ENCODE measurements around the gene C1orf232.
A peak's percentile ranks its signal among the peaks of the same experiment; 100 is the strongest.

Gene C1orf232

DNA sequence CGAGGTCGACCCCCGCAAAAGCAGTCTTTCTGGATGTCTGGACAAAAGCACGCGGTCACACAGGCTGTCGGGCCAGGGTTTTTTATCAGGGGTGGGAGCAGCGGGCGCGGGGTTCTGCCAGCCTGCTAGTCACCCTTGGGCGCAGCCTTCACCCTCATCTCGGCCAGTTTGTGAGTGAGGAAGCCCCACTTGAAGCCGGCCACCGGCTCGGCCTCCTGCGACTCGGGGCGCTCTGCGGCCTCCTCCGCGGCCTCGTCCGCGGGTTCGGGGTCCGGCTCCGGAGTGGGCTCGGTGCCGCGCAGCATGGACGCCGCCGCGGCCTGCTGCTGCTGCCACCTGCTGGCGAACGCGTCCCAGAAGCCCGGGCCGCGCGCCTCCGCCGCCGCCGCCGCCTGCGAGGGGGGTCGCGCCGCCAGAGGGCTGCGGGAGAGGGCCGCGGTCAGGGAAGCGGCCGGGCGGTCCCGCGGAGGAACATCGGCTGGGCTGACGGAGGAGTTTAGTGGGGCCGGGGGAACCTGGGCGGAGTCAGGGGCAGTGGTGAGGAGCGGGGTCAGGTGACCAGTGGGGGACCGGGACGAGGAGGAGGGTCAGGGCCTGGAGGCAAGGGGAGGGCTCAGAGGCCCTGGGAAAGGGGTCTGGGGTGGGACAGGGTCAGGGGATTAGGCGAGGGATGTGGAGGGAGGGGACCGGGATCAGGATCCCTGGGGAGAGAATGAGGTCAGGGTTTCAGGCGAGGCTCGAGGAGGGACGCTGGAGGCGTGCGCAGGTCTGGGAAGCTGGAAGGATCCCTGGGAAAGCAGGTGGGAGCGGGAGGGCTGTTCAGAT, 4.5 kb downstream of the C1orf232 start:
- peak overlapping the region; percentile 26 to 52 for H3K27ac ChIP-seq
- no peaks in the 10 kb centered on the region for H3K36me3 ChIP-seq
- TF ChIP-seq, protein P1, sequence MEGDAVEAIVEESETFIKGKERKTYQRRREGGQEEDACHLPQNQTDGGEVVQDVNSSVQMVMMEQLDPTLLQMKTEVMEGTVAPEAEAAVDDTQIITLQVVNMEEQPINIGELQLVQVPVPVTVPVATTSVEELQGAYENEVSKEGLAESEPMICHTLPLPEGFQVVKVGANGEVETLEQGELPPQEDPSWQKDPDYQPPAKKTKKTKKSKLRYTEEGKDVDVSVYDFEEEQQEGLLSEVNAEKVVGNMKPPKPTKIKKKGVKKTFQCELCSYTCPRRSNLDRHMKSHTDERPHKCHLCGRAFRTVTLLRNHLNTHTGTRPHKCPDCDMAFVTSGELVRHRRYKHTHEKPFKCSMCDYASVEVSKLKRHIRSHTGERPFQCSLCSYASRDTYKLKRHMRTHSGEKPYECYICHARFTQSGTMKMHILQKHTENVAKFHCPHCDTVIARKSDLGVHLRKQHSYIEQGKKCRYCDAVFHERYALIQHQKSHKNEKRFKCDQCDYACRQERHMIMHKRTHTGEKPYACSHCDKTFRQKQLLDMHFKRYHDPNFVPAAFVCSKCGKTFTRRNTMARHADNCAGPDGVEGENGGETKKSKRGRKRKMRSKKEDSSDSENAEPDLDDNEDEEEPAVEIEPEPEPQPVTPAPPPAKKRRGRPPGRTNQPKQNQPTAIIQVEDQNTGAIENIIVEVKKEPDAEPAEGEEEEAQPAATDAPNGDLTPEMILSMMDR (IDR thresholded peaks at IDR 0.05) = peak; percentile 49 to 70
- DNase-seq = no peak
- peaks cover 0 to 10% of the 10 kb centered on the region in 2 donors for H3K27me3 ChIP-seq
- peaks cover 0 to 28% (median 21%) of the 10 kb centered on the region in 4 donors for H3K4me1 ChIP-seq
- no peaks in the 10 kb centered on the region for H3K9me3 ChIP-seq
- peak overlapping the region; percentile 44 to 59 for H3K4me3 ChIP-seq
- intact Hi-C loops (cut with DNase I; ENCODE audit: low total_unique reads) = loop anchor here (5.0 kb wide), 1 partner anchor 52 kb away; the partner anchor contains the start of gene PDIK1L

DNA sequence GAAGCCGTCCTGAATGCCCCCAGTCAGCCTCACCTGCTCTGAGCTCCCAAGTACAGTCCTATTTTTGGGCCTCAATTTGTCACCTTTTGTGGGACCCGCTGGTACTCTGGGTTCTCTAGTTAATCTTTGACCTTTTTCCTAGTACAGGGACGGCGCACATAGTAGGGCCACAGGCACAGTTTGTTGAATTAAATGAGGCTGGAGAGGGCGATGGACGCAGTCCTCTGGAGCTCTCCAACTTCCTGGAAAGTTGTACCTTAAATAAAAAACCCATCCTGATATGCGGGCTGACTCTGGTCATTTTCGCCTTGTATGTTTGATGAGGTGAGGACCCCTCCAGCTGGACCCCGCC, 5.1 kb downstream of the C1orf232 start:
- TF ChIP-seq, protein P1 (IDR thresholded peaks at IDR 0.05) = no peak
- Histone ChIP-seq H3K27me3 (peaks cover 0 to 14% of the 10 kb centered on the region in 2 donors), H3K4me1 (peaks cover 0 to 28% (median 20%) of the 10 kb centered on the region in 4 donors), H3K4me3 (peak overlapping the region; percentile 44 to 59), H3K27ac (no peak overlapping the region), H3K9me3 (no peaks in the 10 kb centered on the region), H3K36me3 (no peaks in the 10 kb centered on the region)
- DNase-seq = no peak
- intact Hi-C loops (cut with DNase I; ENCODE audit: low total_unique reads) = loop anchor here (5.0 kb wide), 1 partner anchor 51 kb away; the partner anchor contains the start of gene PDIK1L

DNA sequence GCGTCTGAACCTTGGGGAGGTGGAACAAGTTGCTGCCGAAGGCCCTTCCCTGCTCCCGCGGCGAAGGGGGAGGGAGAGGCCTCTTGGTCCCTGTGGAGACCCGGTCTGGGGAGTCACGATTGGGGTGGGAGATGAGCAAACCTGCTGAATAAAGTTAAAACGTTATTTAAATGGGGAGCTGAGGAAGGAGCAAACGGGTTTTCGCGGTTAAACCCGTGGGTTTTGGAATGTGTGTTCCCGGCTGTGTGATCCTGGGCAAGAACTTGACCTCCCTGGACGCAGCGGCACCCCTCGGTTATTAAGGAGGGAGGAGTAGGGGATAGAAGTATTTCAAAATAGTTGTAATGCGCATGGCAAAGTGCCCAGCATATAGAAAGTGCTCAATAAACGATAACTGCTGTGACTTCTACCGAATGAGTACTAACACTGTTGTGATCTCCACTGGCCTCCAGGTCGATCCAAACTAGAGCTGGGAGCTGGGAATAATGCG, 6.5 kb downstream of the C1orf232 start:
- TF ChIP-seq, protein P1 (IDR thresholded peaks at IDR 0.05) = no peak
- intact Hi-C loops (cut with DNase I; ENCODE audit: low total_unique reads) = loop anchor here (5.0 kb wide), 1 partner anchor 50 kb away; the partner anchor contains the start of gene PDIK1L
- peaks cover 0 to 28% (median 20%) of the 10 kb centered on the region in 4 donors for H3K4me1 ChIP-seq
- peak overlapping the region; percentile 52 to 63 for H3K4me3 ChIP-seq
- no peaks in the 10 kb centered on the region for H3K9me3 ChIP-seq
- peak overlapping the region in 1 of 2 donors; percentile 43 for H3K27ac ChIP-seq
- H3K36me3 ChIP-seq = no peaks in the 10 kb centered on the region
- peaks cover 0 to 28% of the 10 kb centered on the region in 2 donors for H3K27me3 ChIP-seq
- DNase-seq = no peak

DNA sequence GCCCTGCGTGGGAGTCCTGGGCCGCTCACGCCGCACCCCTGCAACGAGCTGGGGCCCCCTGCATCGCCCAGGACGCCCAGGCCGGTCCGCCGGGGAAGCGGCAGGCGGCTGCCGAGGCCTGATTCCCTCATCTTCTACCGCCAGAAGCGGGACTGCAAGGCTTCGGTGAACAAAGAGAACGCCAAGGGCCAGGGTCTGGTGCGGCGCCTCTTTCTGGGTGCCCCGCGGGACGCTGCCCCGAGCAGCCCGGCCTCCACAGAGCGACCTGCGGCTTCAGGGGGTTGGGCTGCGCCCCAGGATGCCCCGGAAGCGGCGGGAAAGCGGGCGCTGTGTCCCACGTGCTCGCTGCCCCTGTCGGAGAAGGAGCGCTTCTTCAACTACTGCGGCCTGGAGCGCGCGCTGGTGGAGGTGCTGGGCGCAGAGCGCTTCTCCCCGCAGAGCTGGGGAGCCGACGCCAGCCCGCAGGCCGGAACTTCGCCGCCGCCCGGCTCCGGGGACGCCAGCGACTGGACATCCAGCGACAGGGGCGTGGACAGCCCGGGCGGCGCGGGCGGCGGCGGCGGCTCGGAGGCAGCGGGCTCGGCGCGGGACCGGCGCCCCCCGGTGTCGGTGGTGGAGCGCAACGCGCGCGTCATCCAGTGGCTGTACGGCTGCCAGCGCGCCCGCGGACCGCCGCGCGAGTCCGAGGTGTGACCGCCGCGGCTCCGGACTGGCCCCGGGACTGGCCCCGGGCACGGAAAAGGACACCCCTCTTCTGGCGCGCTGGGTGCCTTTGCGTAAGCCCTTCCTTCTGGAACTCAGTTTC, 7.1 kb downstream of the C1orf232 start:
- no peaks in the 10 kb centered on the region for H3K36me3 ChIP-seq
- peak overlapping the region in 1 of 2 donors; percentile 51 for H3K27ac ChIP-seq
- H3K9me3 ChIP-seq = no peaks in the 10 kb centered on the region
- peak; percentile 30 to 77 for DNase-seq
- intact Hi-C loops (cut with DNase I; ENCODE audit: low total_unique reads) = loop anchor here (5.0 kb wide), 1 partner anchor 49 kb away; the partner anchor contains the start of gene PDIK1L
- peaks cover 0 to 35% of the 10 kb centered on the region in 2 donors for H3K27me3 ChIP-seq
- TF ChIP-seq, protein P1 (IDR thresholded peaks at IDR 0.05) = peak in 1 of 2 experiments; percentile 14
- peak overlapping the region; percentile 52 to 63 for H3K4me3 ChIP-seq
- H3K4me1 ChIP-seq = peaks cover 0 to 28% (median 20%) of the 10 kb centered on the region in 4 donors
